GM12878 (cell line): Measurements from ENCODE around the gene BDKRB2.

Source experiments
- CTCF ChIP-seq, 3 experiments: IDR thresholded peaks in 2 of 3; conservative IDR thresholded peaks in 1 of 3; 2 replicates each; pipeline ENCODE4 v1.5.1; 2011; ENCODE audit warnings: low read depth in 3 of 3, low read length in 3 of 3, mild to moderate bottlenecking in 3 of 3, control low read depth in 2 of 3, moderate library complexity in 2 of 3, inconsistent platforms in 1 of 3, mixed read lengths in 1 of 3; ENCODE audit not compliant: control insufficient read depth in 2 of 3, insufficient read depth in 1 of 3; ENCODE audit errors: extremely low read depth in 1 of 3
- EP300 ChIP-seq, 2 experiments: fragments of 150-350 bp in 1 of 2; IDR thresholded peaks; 2 replicates each; pipeline ENCODE4 v1.6.1; 2011 to 2012; ENCODE audit warnings: low read depth in 2 of 2, low read length in 2 of 2, borderline replicate concordance in 1 of 2, improper control_type of control experiment in 1 of 2, inconsistent platforms in 1 of 2; ENCODE audit not compliant: control insufficient read depth in 1 of 2
- EZH2 ChIP-seq: IDR thresholded peaks from 2 replicates; pipeline ENCODE4 v1.6.1; 2012; ENCODE audit warnings: low read depth, mild to moderate bottlenecking, control low read depth, inconsistent platforms, low read length, borderline replicate concordance; ENCODE audit not compliant: control insufficient read depth
- MLLT1 ChIP-seq: fragments of 450-650 bp; IDR thresholded peaks from 2 replicates; pipeline ENCODE4 v1.6.1; 2016; ENCODE audit warnings: mild to moderate bottlenecking

GRCh38 chr14:96271421-96271762 lies 66.8 kb downstream of the BDKRB2 start:
- TF ChIP-seq CTCF (IDR thresholded peaks at IDR 0.05 in 2 of 3, conservative IDR thresholded peaks at IDR 0.05 in 1 of 3; ENCODE audit: control insufficient read depth in 2 of 3, extremely low read depth in 1 of 3, insufficient read depth in 1 of 3, low read depth in 3 of 3, low read length in 3 of 3) (no peak), MLLT1 (no peak), EP300 (IDR thresholded peaks at IDR 0.05; ENCODE audit: borderline replicate concordance in 1 of 2, control insufficient read depth in 1 of 2, low read depth in 2 of 2, low read length in 2 of 2) (no peak), EZH2 (no peak)
